Heart left ventricle (tissue), 16 donors: ENCODE data around the gene PDE6B. TPM values are rescaled to one million over a fixed set of nuclear protein-coding genes. Genes with fewer than 3 reads are reported as not detected.
A peak's percentile ranks its signal among the peaks of the same experiment; 100 is the strongest.

Experiments used
- ATAC-seq, 4 donors: fragments of 200-7000 bp; cut with Tn5 transposase; one replicate each; pipeline ENCODE4 v1.9.1; 2020 to 2022; ENCODE audit warnings: moderate library complexity in 4 of 4, mild to moderate bottlenecking in 3 of 4, moderate number of reproducible peaks in 1 of 4
- DNase-seq, 5 donors: peaks; one replicate each; pipeline ENCODE4 v3.0.0-alpha.2; 2020
- H3K27ac ChIP-seq, 12 donors: fragments of 200-600 bp; sonication (generic) in 4 of 12; one replicate each; pipeline versions ENCODE4 v1.5.0 to v1.8.0; 2016 to 2022; ENCODE audit warnings: mild to moderate bottlenecking in 2 of 12
- H3K27me3 ChIP-seq, 9 donors: fragments of 200-600 bp; sonication (generic) in 2 of 9; one replicate each; pipeline versions ENCODE4 v1.5.1 to v1.8.0; 2016 to 2022; ENCODE audit warnings: mild to moderate bottlenecking in 3 of 9
- H3K36me3 ChIP-seq, 9 donors: fragments of 200-600 bp; sonication (generic) in 2 of 9; one replicate each; pipeline versions ENCODE4 v1.5.0 to v1.8.0; 2018 to 2022; ENCODE audit warnings: mild to moderate bottlenecking in 2 of 9
- H3K4me1 ChIP-seq, 12 donors: fragments of 200-600 bp; sonication (generic) in 4 of 12; one replicate each; pipeline versions ENCODE4 v1.5.0 to v1.8.0; 2016 to 2022; ENCODE audit warnings: mild to moderate bottlenecking in 3 of 12
- H3K4me3 ChIP-seq, 12 donors: fragments of 200-600 bp; sonication (generic) in 4 of 12; one replicate each; pipeline versions ENCODE4 v1.5.0 to v1.8.0; 2017 to 2022; ENCODE audit warnings: mild to moderate bottlenecking in 9 of 12, moderate library complexity in 4 of 12
- H3K9me3 ChIP-seq, 12 donors: fragments of 200-600 bp; sonication (generic) in 4 of 12; one replicate each; pipeline versions ENCODE4 v1.5.0 to v1.8.0; 2016 to 2022; ENCODE audit warnings: mild to moderate bottlenecking in 1 of 12
- CTCF ChIP-seq, 12 donors: fragments of 200-600 bp; sonication (generic) in 4 of 12; IDR thresholded peaks; one replicate each; pipeline versions ENCODE4 v1.5.0 to v1.8.0; 2018 to 2022; ENCODE audit warnings: antibody characterized with exemption in 12 of 12, mild to moderate bottlenecking in 5 of 12
- POLR2A ChIP-seq, 2 donors: fragments of 450-650 bp; IDR thresholded peaks; one replicate each; pipeline ENCODE4 v1.6.1; 2017; ENCODE audit warnings: antibody characterized with exemption in 2 of 2, mild to moderate bottlenecking in 2 of 2, moderate library complexity in 2 of 2
- WGBS, 4 donors: extraction: QIAGEN DNeasy Blood & Tissue Kit in 2 of 4; methylation state at CpG; one replicate each; pipeline versions ENCODE4 v1.1.5 to v1.1.7; 2013 to 2018; 5-methylcytosine and 5-hydroxymethylcytosine counted together
- intact Hi-C, 10 donors: fragments of 100-400 bp; cut with DNase I; formaldehyde crosslinking; loops; one replicate each; pipeline versions ENCODE4 v1.11.1 to v1.14.2; 2022
- polyA plus RNA-seq, 2 donors: library from polyadenylated mRNA; stranded (reverse); fragments of 200-250 nt; gene quantifications; one replicate each; pipeline ENCODE4 v1.2.3, GENCODE V29; 2013
- total RNA-seq, 9 donors: library from RNA; depleted of rRNA in 2 of 9; stranded (reverse); fragments of >200 nt in 2 of 9; fragmentation: NEBNext Ultra II Directional in 3 of 9; extraction: Animal tissue kit (Norgen Biotek cat#: 25700) in 3 of 9; gene quantifications; one replicate each; pipeline versions ENCODE4 v1.1.0 to v1.2.4, GENCODE V29; 2016 to 2023
- donor health status: ischemic (EF 13 %, LVEDD 7.1; RV severe dilation, severe dysfunction).
- donor health status: healthy with polysubstance abuse.
- donor health status: DM: no; HTN: yes; CAD: no.
- donor health status: DM: no; HTN: no; CAD: no.
- donor health status: ischemic (EF 25% LVEDD 6.9; RV normal size, moderate dysfunction).
- donor health status: ischemic (EF 25% LVEDD 5.7; RV mildly dilated, moderate dysfunction).
- donor health status: healthy.
- donor health status: DM: yes; HTN: yes; CAD: no.
- donor health status: ischemic (EF 35%, LVEDD 5.7; RV mildly dilated, moderate dysfunction).
- donor health status: nonischemic (EF 11% LVEDD 7.7; RV severe dilation, severe dysfunction).
- donor health status: DM: yes; HTN: yes; CAD: no.
- donor health status: PGD.
- donor health status: ischemic (EF 29% LVEDD 5.4; RV normal size, mild dysfunction).
- donor health status: nonischemic (EF 23%, LVEDD 6.1; RV moderate dilation, normal function).

Gene PDE6B
- total and polyA plus RNA-seq, 11 donors, result 0.61 to 8.4 (median 3.5) TPM

- H3K36me3 ChIP-seq, result no peaks in the 10 kb centered on the region
- TF ChIP-seq POLR2A (IDR thresholded peaks at IDR 0.05) (no peak), CTCF (IDR thresholded peaks at IDR 0.05) (no peak)
- WGBS, 4 donors, result 44 to 57% (median 49%) methylated on average over 17 to 20 of the region's 20 CpGs
- H3K27ac ChIP-seq, result peak overlapping the region in 1 of 12 donors; percentile 37
- DNase-seq (peak in 3 of 5 donors; percentile 16 to 47 (median 17)), ATAC-seq (no peak)
- peak overlapping the region; percentile 47 to 83 (median 72) for H3K4me3 ChIP-seq
- H3K4me1 ChIP-seq, result peaks cover 0 to 15% (median 3%) of the 10 kb centered on the region in 12 donors
- H3K9me3 ChIP-seq, result no peaks in the 10 kb centered on the region
- intact Hi-C loops, result no loop called here
- peaks cover 0 to 16% (median 0%) of the 10 kb centered on the region in 9 donors for H3K27me3 ChIP-seq
Measured at GRCh38 chr4:663046-663437, 37.7 kb downstream of the PDE6B start.

GRCh38 chr4:663438-664428 is 38.4 kb downstream of the PDE6B start:
- Histone ChIP-seq H3K27ac (peak overlapping the region in 5 of 12 donors; percentile 15 to 55 (median 44)), H3K9me3 (no peaks in the 10 kb centered on the region), H3K36me3 (no peaks in the 10 kb centered on the region), H3K4me3 (peak overlapping the region; percentile 47 to 83 (median 72)), H3K27me3 (peaks cover 0 to 16% (median 0%) of the 10 kb centered on the region in 9 donors), H3K4me1 (peaks cover 0 to 15% (median 3%) of the 10 kb centered on the region in 12 donors)
- intact Hi-C loops, result no loop called here
- ATAC-seq (peak in 3 of 4 donors; percentile 31 to 63 (median 47)), DNase-seq (peak in 4 of 5 donors; percentile 63 to 84 (median 70))
- 2 to 4% (median 3%) methylated on average over 34 to 80 of the region's 80 CpGs for WGBS, 4 donors
- TF ChIP-seq POLR2A (IDR thresholded peaks at IDR 0.05), result no peak
- TF ChIP-seq CTCF (IDR thresholded peaks at IDR 0.05), result peak in 1 of 12 donors; percentile 15

- DNase-seq, result peak in 3 of 5 donors; percentile 18 to 49 (median 25)
- Histone ChIP-seq H3K27ac (no peak overlapping the region), H3K27me3 (peaks cover 0 to 16% (median 0%) of the 10 kb centered on the region in 9 donors), H3K4me3 (peak overlapping the region in 3 of 12 donors; percentile 68 to 83 (median 74)), H3K4me1 (peaks cover 0 to 15% (median 3%) of the 10 kb centered on the region in 12 donors), H3K36me3 (no peaks in the 10 kb centered on the region), H3K9me3 (no peaks in the 10 kb centered on the region)
- ATAC-seq, result no peak
- intact Hi-C loops, result no loop called here
- TF ChIP-seq POLR2A (IDR thresholded peaks at IDR 0.05) (no peak), CTCF (IDR thresholded peaks at IDR 0.05) (no peak)
- 87 to 96% (median 94%) methylated on average over 17 to 24 of the region's 24 CpGs for WGBS, 4 donors
Measured at GRCh38 chr4:664713-665231, 39.4 kb downstream of the PDE6B start.

- peak in 2 of 5 donors; percentile 17 to 24 for DNase-seq
- peaks cover 0 to 16% (median 0%) of the 10 kb centered on the region in 9 donors for H3K27me3 ChIP-seq
- TF ChIP-seq POLR2A (IDR thresholded peaks at IDR 0.05), result no peak
- TF ChIP-seq CTCF (IDR thresholded peaks at IDR 0.05), result no peak
- no peak overlapping the region for H3K4me3 ChIP-seq
- H3K36me3 ChIP-seq, result peaks cover 0 to 2% (median 0%) of the 10 kb centered on the region in 9 donors
- peaks cover 0 to 15% (median 3%) of the 10 kb centered on the region in 12 donors for H3K4me1 ChIP-seq
- no peaks in the 10 kb centered on the region for H3K9me3 ChIP-seq
- no peak for ATAC-seq
- no peak overlapping the region for H3K27ac ChIP-seq
- 86 to 87% (median 87%) methylated on average over 12 of the region's 12 CpGs for WGBS, 4 donors
- intact Hi-C loops, result no loop called here
Measured at GRCh38 chr4:665381-665750, 40.0 kb downstream of the PDE6B start.
